RPMI8226 (cell line): Measurements from ENCODE around the gene GPATCH2L.

Source experiments
- DNase-seq: peaks from one replicate; pipeline ENCODE4 v3.0.0-alpha.2; 2015

The GPATCH2L gene

DNA sequence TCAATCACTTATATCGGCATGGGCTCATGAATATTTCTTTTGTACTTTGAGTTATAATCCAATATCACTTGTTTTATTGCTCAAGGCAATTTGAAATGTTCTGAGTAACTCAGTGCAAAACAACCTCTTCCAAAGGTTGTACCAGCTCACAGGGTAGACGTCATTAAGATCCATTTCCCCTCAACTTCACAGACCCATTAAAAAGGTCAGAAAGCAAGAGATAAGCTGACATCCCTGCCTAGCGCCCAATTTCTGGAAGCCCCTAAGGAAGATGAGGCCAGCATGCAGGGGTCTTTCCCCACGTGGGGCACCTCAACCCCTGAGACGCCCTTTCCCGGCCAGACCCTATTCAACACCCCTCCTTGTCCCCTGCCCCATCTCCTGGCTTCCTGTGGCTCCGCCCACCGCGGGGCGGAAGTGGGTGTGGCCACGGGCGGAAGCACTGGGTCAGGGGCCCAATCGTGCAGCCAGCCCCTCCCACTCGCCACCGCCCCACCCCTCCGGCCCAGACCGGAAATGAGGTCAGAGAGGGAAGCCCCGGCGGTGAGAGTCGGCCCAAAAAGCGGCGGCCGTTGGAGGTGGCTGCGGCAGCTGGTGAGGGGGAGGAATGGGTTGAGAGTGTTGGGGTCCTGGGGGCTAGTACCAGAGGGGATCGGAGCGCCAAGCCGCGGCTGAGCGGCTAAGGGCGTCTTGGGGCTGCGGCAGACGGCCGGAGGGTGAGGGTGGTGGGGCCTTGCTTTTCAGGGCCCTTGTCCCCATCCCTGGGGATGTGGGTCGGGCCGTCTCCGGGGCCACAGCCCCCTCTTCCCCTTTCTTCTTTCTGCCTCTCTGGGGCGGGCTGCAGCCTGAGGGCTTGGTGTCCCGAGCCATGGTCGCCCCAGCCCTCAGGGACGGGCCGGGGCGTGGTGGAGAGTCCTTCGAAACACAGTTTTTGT is at the start of gene GPATCH2L:
TSS of gene GPATCH2L (plus strand) at position 525 of the 935 bp plus-strand sequence. CDS start 2,442 bp downstream, outside the sequence.
- peak; percentile 90 for DNase-seq

DNA sequence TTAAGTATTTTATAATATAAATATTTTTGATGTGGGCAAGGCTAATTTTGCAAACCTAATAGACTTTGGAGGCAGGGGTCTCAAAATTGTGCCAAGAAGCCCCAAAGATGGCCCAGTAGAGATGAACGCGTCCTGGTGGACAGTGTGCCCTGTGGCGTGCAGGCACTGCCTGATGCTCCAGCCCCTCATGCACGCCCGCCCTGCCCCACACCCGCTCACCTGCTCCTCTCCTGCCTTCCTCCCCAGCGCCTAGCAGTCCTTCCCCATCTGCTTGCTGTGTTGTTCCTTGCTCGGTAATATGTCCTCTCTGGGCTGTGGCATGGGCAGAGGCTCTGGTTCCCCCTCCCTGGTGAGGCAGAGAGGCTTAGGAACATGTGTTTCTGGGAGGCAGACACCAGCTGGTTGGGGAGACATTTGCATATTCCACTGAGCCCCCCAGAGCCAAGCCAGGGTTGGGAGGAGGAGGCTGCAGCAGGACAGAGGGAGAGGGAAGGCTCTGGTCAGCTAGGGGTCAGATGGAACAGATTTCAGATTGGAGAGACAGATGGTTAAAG is 46.8 kb upstream of the GPATCH2L start:
- no peak for DNase-seq

DNA sequence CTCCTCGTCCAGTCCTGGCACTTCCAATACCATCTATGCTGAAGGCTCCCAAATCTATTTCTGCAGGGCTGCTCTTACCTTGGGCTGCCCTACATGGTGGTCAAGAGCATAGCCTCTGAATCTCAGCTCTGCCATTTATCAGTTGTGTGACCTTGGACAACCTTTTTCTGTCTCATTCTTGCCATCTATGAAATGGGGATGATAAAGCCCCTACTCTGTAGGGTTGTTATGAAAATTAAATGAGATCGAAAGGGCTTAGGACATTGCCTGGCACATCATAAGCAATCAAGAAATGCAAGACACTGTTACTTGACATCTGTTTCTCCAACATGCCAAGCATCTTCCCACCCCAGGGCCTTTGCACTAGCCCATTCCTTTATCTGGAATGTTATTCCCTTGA is 45.5 kb upstream of the GPATCH2L start:
- DNase-seq: no peak

DNA sequence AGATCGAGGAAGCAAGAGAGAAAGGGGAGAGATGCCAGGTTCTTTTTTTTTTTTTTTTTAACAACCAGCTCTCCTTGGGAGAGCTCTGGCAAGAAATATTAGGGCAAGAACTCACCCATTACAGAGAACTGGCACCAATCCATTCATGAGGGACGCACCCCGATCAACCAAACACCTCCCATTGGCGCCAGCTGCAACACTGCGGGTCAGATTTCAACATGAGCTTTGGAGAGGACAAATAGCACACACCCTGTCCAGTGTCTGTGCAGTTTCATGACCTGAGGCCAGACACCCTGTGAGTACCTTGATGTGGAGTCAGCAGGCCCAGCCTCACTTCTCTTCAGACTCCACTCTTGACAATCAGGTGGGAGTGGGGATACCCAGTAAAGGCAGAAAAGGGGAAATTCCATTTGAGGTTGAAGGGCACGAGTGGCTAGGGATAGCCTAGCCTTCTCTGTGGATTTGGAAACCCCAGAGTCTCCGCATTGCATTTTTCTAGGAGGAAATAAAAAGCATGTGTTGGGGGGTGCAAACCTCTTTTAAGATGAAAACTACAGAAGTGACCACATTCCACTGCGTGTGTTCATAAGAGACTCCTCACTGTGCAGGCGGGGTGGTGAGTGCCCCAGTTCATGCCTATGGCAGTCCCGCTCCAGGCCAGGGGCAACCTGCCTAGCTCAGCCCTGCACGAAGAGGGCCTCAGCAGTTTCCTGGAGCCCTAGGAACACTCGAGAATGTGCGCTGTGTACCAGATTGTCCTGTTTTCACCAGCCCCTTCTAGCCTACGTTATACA is 42.4 kb upstream of the GPATCH2L start:
- DNase-seq: no peak

DNA sequence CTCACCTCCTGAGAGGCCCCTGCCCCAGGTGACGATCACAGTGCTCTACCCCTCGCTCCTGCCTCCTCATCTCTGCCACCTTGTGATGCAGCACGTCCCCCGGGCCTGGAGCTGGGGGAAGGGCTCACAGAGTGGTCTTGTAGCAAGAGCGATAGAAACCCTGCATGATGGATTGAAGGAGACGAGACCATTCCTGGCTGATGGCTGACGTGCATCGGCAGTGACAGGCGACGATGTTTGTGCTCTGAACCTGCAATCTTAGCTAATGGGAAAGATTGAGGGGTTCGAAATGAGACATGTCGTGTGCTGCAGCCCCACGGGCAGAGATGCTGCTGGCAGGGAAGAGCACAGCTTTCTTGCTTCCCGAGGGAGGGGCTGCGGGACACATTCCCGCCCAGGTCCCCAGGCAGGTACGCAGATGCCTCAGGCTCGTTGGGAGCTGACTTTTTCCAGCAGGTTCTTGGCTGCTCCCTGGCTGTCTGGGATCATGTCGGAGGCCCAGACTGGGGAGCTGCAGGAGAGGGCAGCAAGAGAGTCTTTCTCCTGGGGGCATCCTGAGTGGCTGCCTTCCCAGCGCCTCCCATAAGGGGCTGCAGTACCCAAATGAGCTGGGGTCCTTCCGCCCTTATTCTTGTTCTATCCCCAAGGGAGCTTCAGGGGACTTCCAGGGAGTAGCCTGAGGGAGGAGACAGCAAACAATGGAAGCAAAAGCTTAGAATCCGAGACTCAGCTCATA is 38.7 kb upstream of the GPATCH2L start:
- DNase-seq: no peak

DNA sequence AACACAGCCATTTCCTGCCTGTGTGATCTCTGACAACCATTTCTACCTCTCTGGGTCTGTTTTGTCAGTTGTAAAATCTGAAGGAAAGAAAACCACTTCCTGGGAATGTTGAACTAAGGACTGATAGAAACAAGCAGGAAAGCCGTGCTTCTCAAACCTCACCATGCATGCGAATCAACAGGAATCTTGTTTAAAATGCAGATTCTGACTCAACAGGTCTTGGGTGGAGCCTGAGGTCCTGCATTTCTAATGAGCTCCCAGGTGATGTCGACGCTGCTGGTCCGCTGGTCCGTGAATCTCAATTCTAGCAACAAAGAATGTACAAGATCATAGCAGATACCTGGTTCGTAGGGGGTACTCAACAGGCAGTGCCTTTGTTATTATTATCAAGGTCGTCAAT is 38.0 kb upstream of the GPATCH2L start:
- DNase-seq: no peak

DNA sequence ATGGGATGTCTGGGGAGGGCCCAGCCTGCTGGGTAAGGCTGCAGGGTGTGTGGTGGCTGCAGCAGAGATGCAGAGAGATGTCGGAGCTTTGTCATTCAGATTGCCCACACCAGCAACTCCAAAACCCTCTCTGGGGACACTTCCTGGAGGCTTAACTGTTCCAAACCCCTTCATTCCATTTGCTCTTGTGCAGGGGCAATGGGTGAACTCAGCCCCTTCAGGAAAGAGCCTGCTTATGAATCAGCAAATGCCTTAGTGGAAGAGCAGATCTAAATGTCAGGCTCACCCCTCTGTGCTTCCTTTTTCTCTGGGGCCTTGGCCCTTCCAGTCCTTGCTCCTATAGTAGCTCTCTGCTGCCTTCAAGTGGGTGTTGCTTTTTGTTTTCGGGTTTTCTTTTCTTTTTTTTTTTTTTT is 36.7 kb upstream of the GPATCH2L start:
- DNase-seq: peak; percentile 19

DNA sequence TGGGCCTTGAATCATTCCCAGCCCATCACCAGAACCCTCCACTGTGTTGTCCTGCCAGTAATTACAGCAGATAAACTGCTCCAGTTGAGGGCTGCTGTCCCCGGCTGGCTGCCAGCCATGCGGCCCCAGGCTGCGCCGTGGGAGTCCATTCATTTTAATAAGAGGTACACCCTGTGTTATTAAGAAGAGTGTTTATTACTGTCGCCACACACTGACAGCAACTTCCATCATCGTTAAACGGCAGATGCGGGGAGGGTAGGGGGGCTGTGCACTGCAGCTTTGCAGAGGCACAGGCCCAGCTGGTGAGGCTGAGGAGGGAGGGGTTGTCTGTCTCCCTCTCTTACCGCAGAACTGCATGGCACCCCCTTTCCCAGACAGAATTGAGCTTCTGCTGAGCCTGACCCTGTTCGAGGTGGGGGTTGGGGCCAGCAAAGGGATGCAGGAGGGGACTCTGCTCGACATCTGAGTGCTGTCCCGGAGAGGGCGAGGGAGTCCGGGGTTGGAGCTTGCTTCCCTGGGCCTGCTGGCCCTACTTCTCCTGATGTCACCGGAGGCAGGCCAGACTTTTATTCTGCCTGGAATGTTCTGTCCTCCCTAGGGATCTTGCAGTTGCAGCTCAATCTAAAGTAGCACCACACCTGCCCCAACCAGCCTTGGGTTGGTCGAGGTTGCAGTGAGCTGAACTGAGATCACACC is 33.8 kb upstream of the GPATCH2L start:
- DNase-seq: no peak

DNA sequence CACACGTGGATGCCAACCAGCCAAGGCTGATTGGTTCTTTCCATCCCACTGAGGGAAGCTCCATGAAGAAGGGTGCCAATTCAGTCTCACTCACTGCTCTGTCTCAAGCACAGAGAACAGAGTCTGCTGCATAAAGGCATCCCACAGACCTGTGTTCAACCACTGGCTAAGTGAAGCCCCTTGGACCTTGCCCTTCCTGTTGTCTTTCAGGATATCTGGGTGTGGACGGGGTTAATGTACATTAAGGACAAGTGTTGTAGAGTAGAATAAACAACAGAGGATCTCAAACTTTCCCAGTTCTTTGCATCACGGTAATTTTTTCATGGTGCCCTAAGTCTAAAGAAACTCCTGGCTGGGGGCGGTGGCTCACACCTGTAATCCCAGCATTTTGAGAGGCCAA is 33.1 kb upstream of the GPATCH2L start:
- DNase-seq: no peak

DNA sequence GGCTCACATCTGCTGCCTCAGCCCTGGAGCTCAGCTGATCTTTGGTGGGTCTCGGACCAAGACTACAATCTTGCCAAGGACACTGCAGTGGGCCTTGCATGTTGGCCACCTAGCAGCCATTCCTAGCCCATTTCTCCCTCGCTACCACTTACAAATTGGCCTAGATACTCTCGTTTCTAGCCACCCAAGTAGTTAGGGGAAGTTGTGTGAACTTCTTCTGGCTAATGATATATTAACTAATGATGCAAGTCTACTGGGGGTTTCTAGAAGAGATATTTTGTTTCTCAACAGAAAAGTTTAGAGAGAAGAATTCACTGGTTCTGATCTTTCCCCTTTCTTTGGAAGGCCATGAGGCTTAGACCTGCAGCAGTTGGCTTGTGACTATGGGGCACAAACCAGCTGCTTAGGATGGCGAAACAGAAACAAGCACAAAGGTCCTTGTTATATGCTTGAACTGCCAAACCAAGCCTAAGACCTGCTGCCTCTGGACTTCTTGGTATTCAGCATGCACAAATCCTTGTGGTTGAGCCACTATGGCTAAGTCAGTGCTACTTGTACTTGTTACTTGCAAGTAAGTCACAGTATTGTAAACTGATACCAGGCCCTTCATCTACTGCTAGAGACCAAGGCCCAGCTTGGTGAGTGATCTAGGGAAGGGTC is 30.5 kb upstream of the GPATCH2L start:
- no peak for DNase-seq

DNA sequence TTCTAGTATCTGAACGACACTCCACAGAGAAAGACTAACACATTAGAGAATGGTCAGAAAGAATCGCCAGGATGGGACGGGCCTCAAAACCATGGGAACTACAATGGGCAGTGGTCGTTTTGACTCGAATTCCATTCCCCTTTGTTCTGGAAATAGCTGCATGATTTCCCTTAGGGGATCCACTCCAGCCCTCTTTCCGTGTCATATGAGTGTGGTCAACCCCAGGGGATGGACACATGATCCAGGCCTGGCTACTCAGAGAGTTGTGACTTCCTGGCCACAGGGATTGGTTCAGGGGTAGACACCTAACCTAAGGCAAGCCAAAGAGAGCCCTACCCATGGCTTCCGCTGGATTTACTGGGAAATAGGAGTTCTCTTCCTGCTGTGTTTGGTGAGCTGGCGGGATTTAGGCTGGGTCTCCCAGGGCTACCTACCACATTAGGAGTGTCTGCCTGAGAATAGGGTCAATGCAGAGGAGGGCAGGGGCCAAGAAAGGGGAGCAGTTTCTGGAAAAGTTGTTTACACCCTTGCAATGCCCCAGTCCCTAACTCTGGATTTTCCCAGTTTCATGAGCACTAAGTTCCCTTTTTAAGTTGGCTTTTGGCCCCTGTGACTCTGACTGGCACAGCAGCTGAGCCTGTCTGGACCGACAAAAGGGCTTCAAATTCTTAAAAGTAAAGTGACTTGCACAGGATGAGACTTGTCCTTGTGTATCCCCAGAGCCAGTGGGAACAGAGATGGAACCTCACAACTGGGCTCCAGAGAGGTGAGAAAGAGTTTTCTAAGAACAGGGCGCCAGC is 28.1 kb upstream of the GPATCH2L start:
- DNase-seq: no peak

DNA sequence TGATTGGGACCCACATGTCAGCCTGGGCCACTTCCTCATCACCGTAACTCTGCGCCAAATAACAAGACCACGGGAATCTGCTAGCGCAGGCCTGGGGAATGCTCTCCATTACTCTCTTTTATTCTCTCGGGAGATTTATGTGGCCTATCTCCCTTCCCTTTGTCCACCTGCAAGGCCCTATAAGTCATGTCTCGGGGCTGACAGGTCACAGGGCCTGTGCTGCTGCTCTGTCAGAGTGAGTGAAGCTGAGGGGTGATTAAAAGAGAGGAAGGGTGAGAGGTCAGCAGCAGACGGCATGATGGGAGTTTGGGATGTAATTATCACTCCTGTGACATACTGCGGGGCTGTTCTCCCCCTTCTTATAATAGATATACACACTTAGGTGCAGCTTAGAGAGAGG is 26.2 kb upstream of the GPATCH2L start:
- DNase-seq: no peak

DNA sequence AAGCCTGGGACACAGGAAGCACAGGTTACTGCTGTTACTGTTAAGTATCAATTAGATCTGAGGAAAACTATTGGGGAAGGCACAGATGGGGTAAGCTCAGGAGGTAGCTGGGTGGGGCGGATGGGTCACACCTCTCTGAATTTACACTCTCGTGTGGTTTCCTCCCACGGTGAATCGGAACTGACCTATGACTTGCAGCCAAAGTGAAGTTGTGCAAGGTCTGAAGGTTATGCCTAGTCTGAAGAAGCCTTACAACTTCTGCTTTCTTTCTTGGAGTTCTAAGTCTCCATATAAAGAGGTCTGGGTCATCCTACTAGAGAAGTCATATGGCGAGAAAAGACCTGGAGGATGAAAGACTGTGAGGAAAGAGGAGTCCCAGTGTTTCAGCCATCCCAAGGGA is 25.6 kb upstream of the GPATCH2L start:
- no peak for DNase-seq

DNA sequence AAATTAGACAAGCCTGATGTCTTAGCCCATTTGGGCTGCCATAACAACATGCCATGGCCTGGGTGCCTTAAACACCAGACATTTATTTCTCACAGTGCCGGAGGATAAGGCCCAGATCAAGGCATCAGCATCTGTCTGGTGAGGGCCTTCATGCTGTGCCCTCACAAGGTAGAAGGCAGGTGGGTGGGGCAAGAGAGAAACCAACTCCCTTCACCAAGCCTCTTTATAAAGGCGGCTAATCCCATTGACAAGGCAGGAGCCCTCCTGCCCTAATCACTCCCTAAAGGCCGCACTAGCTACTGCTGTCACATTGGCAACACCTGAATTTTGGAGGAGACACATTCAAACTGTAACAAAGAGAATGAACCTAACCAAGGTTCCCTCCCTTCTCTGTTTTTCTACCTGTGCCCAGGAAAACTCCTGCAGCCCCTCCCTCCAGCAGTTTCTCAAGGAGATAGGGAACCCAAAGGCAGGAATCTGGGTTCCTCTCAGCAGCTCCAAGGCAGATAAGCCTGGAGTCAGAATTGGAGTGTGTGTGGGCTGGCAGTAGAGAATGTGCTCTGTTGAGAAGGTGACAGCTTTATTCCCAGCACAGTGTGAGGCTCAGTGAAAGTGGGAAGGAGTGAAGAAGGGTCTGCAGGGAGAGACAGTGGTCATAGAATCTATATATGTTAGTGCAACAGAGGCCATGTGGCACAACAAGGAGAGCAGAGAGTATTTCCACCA is 21.7 kb upstream of the GPATCH2L start:
- no peak for DNase-seq

DNA sequence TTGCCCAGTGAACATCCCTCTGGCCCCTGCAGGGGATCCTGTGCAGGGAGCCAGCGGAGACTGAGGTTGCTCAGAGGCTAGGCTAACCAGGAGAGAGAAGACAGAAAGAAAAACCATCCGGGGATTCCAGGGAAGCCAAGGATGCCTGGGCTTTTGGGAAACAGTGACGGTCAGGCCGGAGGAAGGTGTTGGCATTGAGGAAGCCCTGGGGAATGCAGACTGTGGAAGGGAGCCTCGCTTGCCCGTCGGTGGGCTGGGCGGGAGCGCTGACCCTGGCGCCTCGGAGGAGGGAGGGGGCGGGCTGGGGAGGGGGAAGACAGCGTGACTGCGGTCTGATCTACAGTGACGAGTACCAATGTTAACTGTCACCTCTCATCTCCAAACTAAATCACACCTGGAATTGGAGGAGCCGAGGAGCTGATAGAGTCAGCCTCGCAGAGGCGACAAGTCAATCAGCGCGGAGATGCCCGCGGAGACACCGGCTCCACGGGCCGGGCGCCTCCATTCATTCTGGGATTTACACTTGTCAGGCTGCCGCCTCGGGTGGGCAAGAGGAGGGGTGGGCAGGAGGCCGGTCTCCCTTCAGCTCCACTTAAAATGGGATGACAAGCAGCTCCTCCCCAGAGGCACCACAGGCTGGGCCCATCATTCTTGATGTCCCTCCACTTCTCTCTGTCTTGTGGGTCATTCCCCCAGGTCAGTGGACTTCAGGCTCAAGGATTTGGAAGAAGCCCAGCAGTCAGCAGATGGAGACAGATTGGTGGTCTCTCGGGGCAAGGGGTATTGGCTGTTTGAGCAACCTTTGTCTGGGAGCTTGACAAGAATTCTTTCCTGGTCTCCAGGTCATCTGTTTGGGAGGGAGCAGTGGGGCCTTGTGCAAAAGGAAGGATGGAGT is 20.4 kb upstream of the GPATCH2L start:
- no peak for DNase-seq

DNA sequence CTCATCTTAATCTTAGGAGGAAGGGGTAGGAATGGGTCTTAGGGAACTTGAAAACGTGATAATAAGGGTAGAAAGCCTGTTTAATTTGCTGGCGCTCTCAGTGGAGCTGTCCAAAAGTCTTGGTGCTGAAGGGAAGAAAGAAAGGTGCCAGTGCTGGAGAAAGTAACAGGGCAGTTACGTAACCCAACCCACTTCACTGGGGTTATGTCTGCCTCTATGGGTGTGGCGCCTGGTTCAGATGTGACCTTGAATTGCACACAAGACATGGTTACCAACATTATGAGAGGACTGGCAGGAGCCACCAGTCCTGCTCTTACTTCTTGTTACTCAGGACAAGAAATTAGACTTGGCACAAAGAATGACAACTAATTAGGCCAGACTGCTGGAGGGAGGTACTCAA is 18.6 kb upstream of the GPATCH2L start:
- peak; percentile 21 for DNase-seq

DNA sequence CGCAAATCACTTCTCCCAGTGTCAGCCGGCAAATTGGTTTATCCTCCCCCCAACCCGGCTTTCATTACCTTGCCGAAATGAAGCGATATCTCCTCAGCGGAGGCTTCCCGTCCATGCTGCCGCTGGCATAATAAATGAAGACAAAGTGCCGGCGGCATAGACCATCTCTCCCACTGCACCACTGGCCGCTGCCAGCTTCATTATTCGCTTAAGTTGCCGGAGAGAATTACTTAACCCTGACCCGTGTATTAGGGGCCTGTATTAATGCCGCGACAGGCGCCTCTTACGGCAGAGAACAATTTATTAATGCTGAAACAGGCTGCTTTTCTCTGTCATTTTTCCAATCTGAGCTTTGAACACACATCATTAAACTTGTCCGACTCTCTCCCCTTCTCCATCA is 17.5 kb upstream of the GPATCH2L start:
- no peak for DNase-seq

DNA sequence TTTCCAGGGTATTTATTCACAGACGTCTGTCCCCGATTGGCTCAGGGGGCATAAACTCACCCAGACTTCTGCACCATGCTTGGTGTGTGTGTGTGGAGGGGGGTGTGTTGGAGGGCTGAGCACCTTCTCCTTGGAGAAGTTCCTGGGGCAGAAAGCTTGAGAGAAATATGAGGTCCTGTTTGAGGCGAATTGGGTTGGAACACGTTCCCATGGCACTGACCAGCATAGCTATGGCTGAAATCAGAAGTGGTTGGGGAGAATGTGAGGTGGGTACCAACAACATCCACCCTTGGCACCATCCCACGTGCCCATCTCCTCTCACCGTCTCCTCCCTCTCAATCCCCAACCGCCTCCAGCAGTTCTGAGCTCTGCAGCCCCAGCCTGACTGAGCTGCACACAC is 16.0 kb upstream of the GPATCH2L start:
- DNase-seq: no peak

DNA sequence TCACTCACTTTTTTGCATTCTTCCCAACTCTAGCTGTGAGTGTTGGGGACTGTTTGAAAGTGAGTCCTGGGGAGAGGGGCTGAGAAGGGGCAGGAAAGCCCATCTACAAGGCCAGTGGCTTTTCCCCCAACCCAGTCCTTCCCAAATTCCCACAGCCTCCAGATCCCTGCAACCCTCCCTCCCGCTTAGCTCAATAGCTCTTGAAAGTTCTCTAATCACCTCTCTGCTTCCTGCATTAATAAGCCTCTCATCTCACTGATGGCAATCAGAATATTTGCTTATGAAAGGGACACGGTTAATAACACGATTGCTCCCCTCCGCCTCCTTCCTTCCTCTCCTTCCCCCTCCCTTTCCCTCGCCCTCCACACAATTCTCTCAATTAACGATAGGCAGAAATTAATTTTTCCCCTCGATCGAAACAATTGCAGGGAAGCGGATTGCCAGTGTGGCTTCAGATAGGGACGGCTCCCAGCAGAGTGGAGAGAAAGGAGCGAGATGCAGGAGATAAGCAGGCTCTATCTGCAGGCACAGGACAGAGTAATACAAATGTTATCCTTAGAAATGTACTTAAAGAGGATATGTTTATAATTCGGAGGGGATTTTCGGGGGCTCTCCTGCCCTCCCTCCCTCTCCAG is 15.1 kb upstream of the GPATCH2L start:
- no peak for DNase-seq
